ENCODE results near the gene IFNA17. TPM values are rescaled to one million over a fixed set of nuclear protein-coding genes. Genes with fewer than 3 reads are reported as not detected.
A peak's percentile ranks its signal among the peaks of the same experiment; 100 is the strongest.
"Not testable (repeated sequence)": the region's sequence is repeated elsewhere in the genome, so short reads cannot be mapped to it uniquely, and the experiment has no call there.

The IFNA17 gene
- total and polyA plus RNA-seq, 5 donors = not detected

DNA sequence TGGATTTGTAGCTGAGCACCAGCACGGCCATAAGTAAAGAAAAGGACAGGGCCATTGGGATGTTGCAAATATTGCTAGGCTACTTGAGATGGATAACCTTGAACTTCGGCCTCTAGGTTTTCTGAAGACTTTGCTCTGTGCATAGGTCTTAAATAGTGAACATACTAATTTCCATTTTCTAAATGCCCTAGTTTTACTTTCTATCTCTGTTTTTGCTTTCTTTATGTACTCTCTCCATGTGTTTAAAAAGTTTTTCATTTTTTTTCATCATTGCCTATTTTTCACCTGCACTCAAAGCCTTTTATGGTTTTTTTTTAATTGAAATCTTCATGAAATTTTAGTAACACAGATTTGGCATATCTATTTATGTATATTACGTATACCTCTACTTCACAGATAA lies 21.0 kb downstream of the IFNA17 start, which contains the start of gene IFNA10:
Gene IFNA10 (minus strand): TSS at position 101 of the 400 bp plus-strand sequence. CDS start 46 bp downstream, at position 55.
- H3K27me3 ChIP-seq (ENCODE audit: control insufficient read depth, insufficient read depth); H3K4me1 ChIP-seq (ENCODE audit: control insufficient read depth, insufficient read depth, low read length); DNase-seq; H3K27ac ChIP-seq (ENCODE audit: low read length); ATAC-seq; intact Hi-C loops (cut with DNase I); H3K4me3 ChIP-seq (ENCODE audit: low read length); H3K9me3 ChIP-seq (ENCODE audit: control insufficient read depth, low read length): not testable (repeated sequence)
- WGBS = 81% methylated on average over 3 of the region's 3 CpGs

DNA sequence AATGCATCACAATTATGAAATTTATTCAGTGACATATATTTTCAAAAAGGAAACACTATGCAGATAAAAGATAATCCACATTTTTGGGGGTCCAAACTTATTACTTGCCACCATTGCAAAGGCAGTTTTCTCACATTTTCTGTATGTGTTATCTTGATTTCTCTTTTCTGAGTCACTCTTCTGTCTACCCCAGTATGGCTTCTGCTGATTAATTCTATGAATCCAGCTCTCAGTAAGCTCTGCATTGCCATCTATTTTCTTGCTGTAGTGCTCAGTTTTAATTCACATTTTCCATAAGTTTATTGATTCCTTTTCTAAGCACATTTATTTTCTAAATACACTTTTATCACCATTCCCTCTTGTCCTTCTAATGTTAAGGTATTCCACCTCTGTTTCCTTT lies 22.8 kb downstream of the IFNA17 start:
- H3K27me3 ChIP-seq (ENCODE audit: control insufficient read depth, insufficient read depth) = no peaks in the 10 kb centered on the region
- H3K4me3 ChIP-seq (ENCODE audit: low read length) = no peak overlapping the region
- intact Hi-C loops (cut with DNase I) = no loop called here
- no peaks in the 10 kb centered on the region for H3K9me3 ChIP-seq (ENCODE audit: control insufficient read depth, low read length)
- DNase-seq (no peak), ATAC-seq (no peak)
- no peaks in the 10 kb centered on the region for H3K4me1 ChIP-seq (ENCODE audit: control insufficient read depth, insufficient read depth, low read length)
- H3K27ac ChIP-seq (ENCODE audit: low read length) = no peak overlapping the region

DNA sequence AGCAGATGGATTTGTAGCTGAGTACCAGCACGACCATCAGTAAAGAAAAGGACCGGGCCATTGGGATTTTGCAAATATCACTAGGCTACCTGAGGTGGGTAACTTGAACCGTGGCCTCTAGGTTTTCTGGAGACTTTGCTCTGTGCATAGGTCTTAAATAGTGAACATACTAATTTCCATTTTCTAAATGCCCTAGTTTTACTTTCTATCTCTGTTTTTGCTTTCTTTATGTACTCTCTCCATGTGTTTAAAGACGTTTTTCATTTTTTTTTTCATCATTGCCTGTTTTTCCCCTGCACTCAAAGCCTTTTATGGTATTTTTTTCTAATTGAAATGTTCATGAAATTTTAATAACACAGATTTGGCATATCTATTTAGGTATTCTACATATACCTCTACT lies 25.9 kb downstream of the IFNA17 start, which contains the start of gene IFNA7:
Gene IFNA7 (minus strand): TSS at position 101 of the 400 bp plus-strand sequence. CDS start 40 bp downstream, at position 61.
- ATAC-seq = not testable (repeated sequence)

DNA sequence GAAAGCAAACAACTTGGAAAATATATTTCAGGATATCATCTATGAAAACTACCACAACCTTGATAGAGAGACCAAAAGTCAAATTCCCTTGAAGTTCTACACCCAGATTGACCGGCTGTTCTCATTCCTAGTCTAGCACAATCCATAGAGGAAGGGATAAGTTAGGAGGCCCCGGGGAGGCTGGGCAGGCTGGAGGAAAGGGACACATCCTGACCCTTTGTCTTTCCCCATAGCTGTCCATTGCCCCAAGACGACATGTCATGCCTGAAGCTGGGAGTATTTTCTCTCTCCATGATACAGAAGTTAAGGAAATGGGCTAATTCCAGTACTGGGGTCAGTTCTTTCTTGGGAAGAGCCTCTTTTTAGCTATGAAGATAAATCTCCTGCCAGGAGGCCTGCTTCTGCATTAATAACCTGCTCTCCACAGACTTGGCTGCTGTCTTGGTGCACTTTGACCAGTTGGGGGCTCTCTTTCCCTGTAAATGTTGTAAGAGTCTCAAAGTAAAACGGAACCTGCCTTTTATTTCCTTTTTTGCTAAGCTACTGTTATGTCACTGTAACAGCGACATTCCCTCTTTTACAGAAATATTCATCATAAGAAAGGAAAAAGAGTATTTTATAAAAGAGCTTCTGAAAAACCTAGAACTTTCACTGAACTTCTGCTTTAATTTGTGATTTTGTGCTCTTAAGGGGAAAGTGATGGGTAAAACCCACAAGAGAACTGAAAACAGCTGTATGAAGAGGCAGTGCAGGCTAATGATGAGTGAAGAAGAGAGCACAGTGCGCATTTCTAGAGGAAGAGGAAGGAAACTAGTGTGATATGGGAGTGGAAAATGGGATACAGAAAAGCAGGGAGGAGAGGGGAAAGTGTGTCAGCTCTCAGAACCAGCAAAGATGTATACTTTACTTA lies 32.9 kb downstream of the IFNA17 start:
- intact Hi-C loops (cut with DNase I); H3K27me3 ChIP-seq (ENCODE audit: control insufficient read depth, insufficient read depth); DNase-seq; H3K4me1 ChIP-seq (ENCODE audit: control insufficient read depth, insufficient read depth, low read length); H3K4me3 ChIP-seq (ENCODE audit: low read length); H3K27ac ChIP-seq (ENCODE audit: low read length); H3K9me3 ChIP-seq (ENCODE audit: control insufficient read depth, low read length): not testable (repeated sequence)
- 32% methylated on average over 6 of the region's 6 CpGs for WGBS
- ATAC-seq = peak; percentile 72 to 73

More for the DNA sequence above, 25.9 kb downstream of the IFNA17 start, which contains the start of gene IFNA7:
- DNase-seq; intact Hi-C loops (cut with DNase I); H3K27me3 ChIP-seq (ENCODE audit: control insufficient read depth, insufficient read depth); H3K9me3 ChIP-seq (ENCODE audit: control insufficient read depth, low read length); H3K4me1 ChIP-seq (ENCODE audit: control insufficient read depth, insufficient read depth, low read length); H3K27ac ChIP-seq (ENCODE audit: low read length); H3K4me3 ChIP-seq (ENCODE audit: low read length): not testable (repeated sequence)
- WGBS = 67% methylated on average over 4 of the region's 4 CpGs

DNA sequence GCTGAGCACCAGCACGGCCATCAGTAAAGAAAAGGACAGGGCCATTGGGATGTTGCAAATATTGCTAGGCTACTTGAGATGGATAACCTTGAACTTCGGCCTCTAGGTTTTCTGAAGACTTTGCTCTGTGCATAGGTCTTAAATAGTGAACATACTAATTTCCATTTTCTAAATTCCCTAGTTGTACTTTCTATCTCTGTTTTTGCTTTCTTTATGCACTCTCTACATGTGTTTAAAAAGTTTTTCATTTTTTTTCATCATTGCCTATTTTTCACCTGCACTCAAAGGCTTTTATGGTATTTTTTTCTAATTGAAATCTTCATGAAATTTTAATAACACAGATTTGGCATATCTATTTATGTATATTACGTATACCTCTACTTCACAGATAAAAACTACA lies 40.5 kb downstream of the IFNA17 start, which contains the start of gene IFNA4:
Gene IFNA4 (minus strand): TSS at position 101 of the 400 bp plus-strand sequence. CDS start 56 bp downstream, at position 45.
- H3K27me3 ChIP-seq (ENCODE audit: control insufficient read depth, insufficient read depth); H3K27ac ChIP-seq (ENCODE audit: low read length); H3K9me3 ChIP-seq (ENCODE audit: control insufficient read depth, low read length); H3K4me1 ChIP-seq (ENCODE audit: control insufficient read depth, insufficient read depth, low read length); DNase-seq; ATAC-seq; H3K4me3 ChIP-seq (ENCODE audit: low read length); intact Hi-C loops (cut with DNase I): not testable (repeated sequence)
- WGBS = 87% methylated on average over 3 of the region's 3 CpGs

DNA sequence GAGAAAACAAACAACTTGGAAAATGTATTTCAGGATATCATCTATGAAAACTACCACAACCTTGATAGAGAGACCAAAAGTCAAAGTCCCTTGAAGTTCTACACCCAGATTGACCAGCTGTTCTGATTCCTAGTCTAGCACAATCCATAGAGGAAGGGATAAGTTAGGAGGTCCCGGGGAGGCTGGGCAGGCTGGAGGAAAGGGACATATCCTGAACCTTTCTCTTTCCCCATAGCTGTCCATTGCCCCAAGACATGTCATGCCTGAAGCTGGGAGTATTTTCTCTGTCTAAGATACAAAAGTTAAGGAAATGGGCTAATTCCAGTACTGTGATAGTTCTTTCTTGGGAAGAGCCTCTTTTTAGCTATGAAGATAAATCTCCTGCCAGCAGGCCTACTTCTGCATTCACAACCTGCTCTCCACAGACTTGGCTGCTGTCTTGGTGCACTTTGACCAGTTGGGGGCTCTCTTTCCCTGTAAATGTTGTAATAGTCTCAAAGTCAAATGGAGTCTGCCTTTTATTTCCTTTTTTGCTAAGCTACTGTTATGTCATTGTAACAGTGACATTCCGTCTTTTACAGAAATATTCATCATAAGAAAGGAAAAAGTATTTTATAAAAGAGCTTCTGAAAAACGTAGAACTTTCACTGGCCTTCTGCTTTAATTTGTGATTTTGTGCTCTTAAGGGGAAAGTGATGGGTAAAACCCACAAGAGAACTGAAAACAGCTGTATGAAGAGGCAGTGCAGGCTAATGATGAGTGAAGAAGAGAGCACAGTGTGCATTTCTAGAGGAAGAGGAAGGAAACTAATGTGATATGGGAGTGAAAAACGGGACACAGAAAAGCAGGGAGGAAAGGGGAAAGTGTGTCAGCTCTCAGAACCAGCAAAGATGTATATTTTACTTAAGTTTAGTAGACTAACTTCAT lies 44.9 kb downstream of the IFNA17 start:
- WGBS = 35% methylated on average over 4 of the region's 4 CpGs
- intact Hi-C loops (cut with DNase I) = not testable (repeated sequence)
- ATAC-seq = peak in 1 of 2 donors; percentile 57

More for the DNA sequence above, 44.9 kb downstream of the IFNA17 start:
- not testable (repeated sequence) for H3K27me3 ChIP-seq (ENCODE audit: control insufficient read depth, insufficient read depth); H3K4me1 ChIP-seq (ENCODE audit: control insufficient read depth, insufficient read depth, low read length); DNase-seq; H3K9me3 ChIP-seq (ENCODE audit: control insufficient read depth, low read length); H3K4me3 ChIP-seq (ENCODE audit: low read length); H3K27ac ChIP-seq (ENCODE audit: low read length)

Other genes with a start within 250 kb of the IFNA17 start
- gene HACD4, start 196.6 kb downstream of the IFNA17 start, total RNA-seq = 1 to 10 TPM in 2 of 4 donors, under 1 TPM in 2; 0.97 to 1.7 (median 1.1) TPM
- 0.34 TPM for gene HACD4, start 196.6 kb downstream of the IFNA17 start, polyA plus RNA-seq
- not detected for gene IFNB1, start 150.3 kb downstream of the IFNA17 start, total RNA-seq
- not detected for gene IFNB1, start 150.3 kb downstream of the IFNA17 start, polyA plus RNA-seq
- not detected for gene IFNW1, start 86.4 kb downstream of the IFNA17 start, total RNA-seq
- gene IFNW1, start 86.4 kb downstream of the IFNA17 start, polyA plus RNA-seq = not detected
- gene IFNA21, start 61.6 kb downstream of the IFNA17 start, total RNA-seq = not detected
- gene IFNA21, start 61.6 kb downstream of the IFNA17 start, polyA plus RNA-seq = not detected
- gene IFNA4, start 40.6 kb downstream of the IFNA17 start, total RNA-seq = not detected
- gene IFNA4, start 40.6 kb downstream of the IFNA17 start, polyA plus RNA-seq = not detected
- not detected for gene IFNA7, start 26.0 kb downstream of the IFNA17 start, total RNA-seq
- not detected for gene IFNA7, start 26.0 kb downstream of the IFNA17 start, polyA plus RNA-seq
- not detected for gene IFNA10, start 21.1 kb downstream of the IFNA17 start, total RNA-seq
- not detected for gene IFNA10, start 21.1 kb downstream of the IFNA17 start, polyA plus RNA-seq
- gene IFNA16, start 10.9 kb downstream of the IFNA17 start, total RNA-seq = not detected
- gene IFNA16, start 10.9 kb downstream of the IFNA17 start, polyA plus RNA-seq = not detected
- not detected for gene IFNA14, start 11.8 kb upstream of the IFNA17 start, total RNA-seq
- not detected for gene IFNA14, start 11.8 kb upstream of the IFNA17 start, polyA plus RNA-seq
- not detected for gene IFNA5, start 77.1 kb upstream of the IFNA17 start, total RNA-seq
- gene IFNA5, start 77.1 kb upstream of the IFNA17 start, polyA plus RNA-seq = not detected
- 10 to 100 TPM; 13.0 to 14.6 (median 13.3) TPM for gene KLHL9, start 107.2 kb upstream of the IFNA17 start, total RNA-seq
- 6.1 TPM for gene KLHL9, start 107.2 kb upstream of the IFNA17 start, polyA plus RNA-seq
- not detected for gene IFNA6, start 122.7 kb upstream of the IFNA17 start, total RNA-seq
- not detected for gene IFNA6, start 122.7 kb upstream of the IFNA17 start, polyA plus RNA-seq
- gene IFNA13, start 139.8 kb upstream of the IFNA17 start, total RNA-seq = not detected
- gene IFNA13, start 139.8 kb upstream of the IFNA17 start, polyA plus RNA-seq = not detected
- gene IFNA2, start 157.2 kb upstream of the IFNA17 start, total RNA-seq = not detected
- gene IFNA2, start 157.2 kb upstream of the IFNA17 start, polyA plus RNA-seq = not detected
- gene IFNA8, start 180.9 kb upstream of the IFNA17 start, total RNA-seq = not detected
- gene IFNA8, start 180.9 kb upstream of the IFNA17 start, polyA plus RNA-seq = not detected
- not detected for gene IFNA1, start 212.2 kb upstream of the IFNA17 start, total RNA-seq
- gene IFNA1, start 212.2 kb upstream of the IFNA17 start, polyA plus RNA-seq = not detected

Measured in right cardiac atrium (tissue), 5 donors.